Stimulated activated CD4-positive, alpha-beta T cell treated with anti-CD3 and anti-CD28 coated beads, Interleukin-2, amount 100 ng/mL, for 24 hours (primary cell): Measurements from ENCODE around the gene SLC25A21.

ENCODE experiments used
- DNase-seq, 2 donors: peaks; one replicate each; pipeline ENCODE4 v3.0.0-alpha.2; 2020

SLC25A21 gene

DNA sequence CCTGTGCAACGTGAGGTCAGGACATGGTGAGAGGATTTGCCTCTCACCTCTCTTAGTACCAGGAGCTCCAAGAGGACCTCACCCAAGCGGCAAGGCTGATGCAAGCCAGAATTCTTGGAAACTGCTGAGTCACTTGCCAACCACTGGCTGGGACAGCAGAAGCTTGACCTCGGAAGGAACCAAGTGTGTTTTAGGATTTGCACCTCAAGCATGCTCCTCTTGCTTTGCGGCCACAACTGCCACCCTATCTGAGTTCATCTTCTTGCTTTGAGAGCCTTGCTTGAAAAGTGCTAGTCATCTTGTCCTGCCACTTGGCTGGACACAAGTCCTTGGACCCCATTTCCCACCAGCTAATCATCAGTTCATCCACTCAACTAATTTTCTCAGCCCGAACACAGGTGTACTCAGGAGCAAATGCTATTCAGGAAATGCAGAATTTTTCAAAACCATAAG is 195.8 kb downstream of the SLC25A21 start:
- DNase-seq: no peak

DNA sequence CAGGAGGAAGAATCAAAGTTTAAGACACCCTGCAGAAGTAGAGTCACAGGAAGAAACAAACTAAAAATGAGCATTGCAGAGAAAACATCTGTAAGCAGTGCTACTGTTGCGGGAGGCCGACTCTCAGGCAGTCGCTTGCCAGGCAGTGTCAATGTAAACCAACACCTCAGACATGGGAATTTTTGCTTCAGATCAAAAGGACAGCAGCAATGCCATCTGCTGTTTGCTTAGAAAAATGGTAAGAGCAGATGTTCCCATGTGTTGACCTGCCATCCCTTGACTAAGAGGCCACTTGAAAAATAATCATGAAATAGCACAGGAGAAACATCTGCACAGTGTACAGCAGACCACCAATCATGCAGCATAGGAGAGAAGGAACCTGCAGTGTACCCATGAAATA is 196.6 kb downstream of the SLC25A21 start:
- DNase-seq: no peak

DNA sequence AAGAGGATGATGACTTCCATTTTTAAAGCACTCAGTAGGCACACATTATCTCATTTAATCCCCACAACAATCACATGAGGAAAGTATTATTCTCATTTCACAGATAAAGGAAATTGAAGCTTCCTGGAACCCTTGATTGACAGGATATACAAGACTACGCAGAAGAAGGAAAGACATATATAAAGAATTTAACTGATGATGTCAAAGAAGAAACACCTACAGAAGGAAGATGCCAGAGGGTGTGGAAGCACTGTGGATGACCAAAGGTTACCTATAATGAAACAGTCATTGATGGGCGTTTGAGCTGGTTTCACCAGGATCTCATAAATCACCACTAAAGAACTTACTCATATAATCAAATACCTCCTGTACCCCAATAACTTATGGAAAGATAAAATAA is 197.4 kb downstream of the SLC25A21 start:
- no peak for DNase-seq

DNA sequence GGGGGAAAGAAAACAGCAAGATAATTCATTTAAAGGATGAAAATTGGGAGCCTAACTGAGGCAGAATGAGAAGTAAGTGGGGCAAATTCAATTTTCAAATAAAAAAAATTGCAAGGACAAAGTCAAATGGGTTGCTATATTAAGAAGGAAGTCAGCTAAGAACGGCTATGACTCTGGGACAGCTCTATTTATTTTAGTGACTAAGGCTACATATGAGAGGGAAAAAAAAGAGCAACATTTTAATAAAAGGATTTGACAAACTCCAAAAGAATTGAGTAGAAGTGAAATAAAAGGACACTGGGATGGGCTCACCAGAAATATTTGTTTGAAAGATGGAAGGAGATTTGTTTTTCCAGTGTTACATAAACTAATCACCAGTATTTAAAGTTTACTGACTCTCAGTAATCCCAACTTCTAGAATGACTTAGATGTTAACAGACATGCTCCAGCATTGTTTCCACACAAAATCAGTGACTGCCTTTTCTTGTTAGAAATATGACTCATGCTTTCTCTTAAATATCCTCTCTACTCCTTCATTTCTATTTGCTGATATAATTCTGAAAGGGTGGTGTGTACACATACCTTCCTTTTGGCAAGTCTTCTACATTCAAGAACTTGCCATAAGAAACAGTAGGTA is 198.5 kb downstream of the SLC25A21 start:
- no peak for DNase-seq

DNA sequence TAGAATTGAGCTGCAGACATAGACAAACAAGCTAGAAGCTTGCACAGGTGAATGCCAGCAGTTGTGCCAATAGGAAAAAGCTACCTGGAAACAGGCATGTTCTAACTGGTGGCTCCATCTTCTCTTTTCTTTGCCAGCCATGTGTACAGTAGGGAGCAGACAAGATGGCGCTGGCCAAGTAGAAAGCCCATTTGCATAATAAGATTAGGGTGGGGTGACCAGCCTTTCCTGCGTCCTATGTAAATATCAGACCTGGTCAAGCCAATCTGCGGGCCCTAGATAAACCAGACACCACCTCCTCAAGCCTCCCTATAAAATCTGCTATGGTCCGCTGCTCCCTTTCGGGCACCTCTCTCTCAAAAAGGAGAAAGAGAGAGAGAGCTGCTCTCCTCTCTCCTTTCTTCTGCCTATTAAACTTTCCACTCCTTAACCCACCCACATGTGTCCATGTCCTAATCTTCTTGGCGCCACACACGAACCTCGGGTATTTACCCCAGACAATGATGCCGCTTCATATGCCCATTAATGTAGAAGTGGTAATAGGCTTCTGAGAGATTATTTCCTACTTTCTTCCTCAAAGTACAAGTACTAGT is 201.0 kb downstream of the SLC25A21 start:
- no peak for DNase-seq

DNA sequence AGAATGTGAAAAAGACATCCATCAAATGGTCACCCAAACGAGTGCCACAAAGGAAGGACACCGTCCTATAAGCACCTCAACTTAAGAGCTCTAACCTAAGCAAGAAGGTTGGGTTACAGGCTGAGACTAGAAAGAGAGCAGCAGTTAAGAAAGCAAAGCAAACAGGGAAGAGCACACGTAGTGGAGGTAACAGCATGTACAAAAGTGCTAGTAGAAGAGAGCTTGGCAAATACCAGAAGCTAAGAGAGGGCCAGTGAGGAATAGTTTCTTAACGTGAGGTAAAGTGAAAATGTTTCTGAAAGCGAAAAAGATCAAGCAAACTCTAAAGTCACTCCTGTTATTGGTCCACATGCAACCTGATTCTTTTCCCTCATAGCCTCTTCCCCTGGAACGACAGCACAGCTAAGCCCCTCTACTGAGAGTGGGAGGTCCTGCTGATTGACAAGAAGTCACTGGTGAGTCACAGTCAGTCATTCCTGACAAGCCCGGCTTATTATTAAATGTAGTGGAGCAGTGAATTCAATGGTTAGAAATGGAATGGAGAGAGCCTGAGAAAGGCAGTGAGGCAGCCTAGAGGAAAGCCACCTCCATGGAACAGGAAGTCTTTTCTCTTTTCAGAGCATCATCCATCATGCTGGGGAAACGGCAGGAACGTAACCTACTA is 204.4 kb downstream of the SLC25A21 start:
- DNase-seq: no peak

DNA sequence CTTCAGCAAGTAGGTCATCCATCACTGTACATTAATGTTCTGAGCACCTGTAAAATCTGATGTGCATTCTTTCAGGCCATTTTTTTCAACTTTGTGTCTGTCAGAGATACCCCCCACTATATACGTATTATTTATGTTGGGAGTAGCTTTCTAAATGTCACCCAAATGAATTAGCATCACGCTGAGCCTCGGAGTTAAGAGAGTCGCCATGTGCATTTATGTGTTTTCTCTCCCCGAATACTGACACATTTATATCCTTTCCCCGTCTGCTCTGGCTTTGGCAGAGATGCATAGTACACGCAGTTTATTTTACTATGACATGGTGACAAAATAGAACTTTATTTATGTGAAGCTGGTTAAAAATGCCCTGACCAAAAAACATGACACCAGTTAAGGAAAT is 216.4 kb downstream of the SLC25A21 start:
- no peak for DNase-seq

DNA sequence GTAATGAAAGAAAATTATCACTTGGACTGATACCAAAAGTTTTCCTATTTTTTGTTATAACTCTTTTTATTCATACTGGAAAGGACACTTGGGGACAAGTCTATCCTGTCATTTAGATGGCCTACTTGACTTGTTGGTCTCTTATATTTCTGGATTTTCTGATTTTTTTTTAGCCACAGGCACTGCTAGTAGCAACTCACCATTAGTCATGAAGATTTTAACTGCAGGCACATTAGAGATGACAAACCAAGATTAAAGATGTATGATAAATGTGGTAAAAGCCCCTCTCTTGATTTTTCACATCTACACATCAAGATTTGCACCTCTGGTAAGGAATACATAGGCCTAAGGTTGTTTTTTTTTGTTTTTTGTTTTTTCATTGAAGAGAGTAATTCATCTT is 217.0 kb downstream of the SLC25A21 start:
- DNase-seq: no peak

DNA sequence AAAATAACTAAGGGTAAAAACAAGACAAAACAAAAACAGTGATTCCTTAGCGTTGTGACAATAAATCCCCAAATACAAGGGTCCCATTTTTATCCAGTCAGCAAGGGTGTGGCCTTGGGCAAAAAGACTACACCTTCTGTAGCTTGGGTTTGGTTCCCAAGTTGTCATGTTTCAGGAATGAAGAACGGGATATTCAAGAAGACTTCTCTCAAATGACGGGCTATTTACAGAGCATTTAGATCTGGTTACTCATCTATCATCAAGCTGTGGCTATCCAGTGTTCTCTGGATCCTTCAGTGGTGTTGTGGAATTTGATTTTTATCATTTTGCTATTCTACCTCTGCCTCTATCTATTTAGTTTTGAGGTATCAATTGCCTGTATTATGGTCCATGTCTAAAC is 219.7 kb downstream of the SLC25A21 start:
- no peak for DNase-seq

DNA sequence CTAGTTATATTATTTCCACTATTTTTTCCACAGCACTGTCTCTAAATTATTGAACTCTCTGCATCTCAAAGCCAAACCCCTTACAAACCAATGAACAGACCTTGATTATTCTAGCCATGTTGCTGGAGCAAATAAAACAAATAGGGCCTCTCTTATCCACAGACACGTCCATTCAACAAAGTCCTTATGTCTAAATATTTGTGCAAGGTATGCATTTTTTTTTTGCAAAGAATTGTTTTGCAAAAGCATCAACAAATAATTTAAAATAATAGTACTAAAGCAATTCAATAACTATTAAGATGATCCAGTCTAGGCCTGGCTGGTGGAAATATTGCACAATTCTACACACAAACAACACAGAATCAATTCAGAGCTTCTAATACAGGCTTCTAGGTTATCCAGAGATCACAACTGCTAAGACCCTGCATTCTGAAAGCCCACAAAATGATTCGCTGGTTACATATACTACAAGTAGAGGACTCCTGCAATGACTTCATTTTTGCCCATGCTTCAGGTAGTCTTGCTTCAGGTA is 221.0 kb downstream of the SLC25A21 start:
- no peak for DNase-seq

DNA sequence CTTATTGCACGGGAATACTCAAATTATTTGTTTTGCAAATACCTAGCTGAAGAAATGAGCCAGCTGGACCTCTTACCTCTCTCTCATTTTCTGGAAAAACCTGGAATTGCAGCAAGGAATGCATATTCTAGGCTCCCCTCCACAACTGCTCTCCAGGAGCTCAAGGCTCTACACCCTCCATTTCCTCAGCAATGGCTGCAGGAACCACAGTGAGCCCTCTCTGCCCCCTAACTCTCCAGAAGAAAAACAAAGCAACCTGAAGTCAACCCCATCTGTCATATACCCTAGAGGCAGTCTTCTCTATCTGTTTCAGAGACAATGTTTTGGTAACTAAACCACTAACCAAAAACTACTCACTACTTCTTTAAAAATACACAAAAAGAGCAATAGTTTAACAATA is 221.6 kb downstream of the SLC25A21 start:
- DNase-seq: no peak

DNA sequence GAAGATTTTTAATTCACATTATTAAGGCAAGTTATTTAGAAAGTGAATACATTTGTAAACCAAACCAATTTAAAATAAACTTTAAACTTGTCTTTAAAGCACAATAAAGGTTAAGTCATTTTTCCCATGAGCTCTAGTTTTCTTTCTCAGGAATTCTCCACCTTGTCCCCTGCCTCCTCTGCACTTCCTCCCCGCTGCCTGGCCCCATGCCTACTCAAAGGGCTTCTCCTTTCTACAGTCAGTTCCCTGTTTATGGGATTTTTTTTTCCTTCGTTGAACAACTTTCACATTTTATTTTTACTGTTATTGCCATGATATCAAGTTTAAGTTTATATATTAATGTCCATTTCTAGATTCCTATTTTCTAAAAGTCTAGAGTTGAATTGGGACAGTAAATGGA is 223.0 kb downstream of the SLC25A21 start:
- DNase-seq: no peak

DNA sequence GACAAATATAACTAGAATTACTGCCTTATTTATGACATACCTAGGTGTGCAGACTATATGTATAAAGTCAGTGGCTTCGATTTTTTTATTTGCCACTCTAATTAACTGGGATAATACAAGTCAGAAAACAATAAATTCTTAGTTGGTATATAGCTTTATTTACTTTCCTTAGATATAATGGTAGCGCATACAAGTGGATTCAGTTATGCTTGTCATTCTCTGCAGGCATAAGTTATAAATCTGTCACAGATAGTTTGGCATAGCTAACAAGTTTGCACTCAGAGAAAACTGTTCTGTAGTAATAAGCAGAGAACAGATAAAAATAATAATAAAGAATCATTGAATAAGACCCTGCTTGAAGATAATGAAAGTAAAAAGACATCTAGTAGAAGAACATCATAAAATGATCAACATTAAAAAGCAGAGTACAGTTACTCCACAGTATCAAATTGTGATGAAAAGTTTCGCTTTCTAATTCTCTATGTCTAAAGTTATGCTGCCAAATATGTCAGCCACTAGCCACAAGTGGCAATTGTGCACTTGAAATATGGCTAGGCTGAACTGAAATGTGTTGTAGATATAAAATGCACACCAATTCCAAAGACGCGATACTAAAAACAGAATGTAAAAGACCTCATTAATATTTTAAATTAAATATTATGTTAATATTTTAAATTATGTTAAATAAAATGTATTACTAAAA is 224.1 kb downstream of the SLC25A21 start:
- no peak for DNase-seq

DNA sequence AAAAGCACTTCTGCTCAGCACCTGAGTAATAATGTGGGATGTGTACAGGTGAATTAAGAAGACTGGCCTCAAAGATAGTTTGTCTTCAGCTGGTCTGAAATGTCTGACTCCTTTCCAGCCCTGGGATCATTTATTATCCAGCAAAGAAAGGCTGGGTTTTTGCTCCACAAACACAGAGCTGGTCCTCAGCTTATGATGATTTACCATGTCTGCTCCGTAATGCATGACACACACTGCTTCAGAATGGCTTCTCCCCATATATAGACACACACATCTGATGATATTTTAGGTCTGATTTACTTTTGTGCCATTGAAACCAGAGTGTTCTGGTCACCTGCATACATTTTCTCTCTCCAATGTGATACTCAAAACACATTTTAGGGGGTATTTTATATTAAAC is 225.0 kb downstream of the SLC25A21 start:
- no peak for DNase-seq

DNA sequence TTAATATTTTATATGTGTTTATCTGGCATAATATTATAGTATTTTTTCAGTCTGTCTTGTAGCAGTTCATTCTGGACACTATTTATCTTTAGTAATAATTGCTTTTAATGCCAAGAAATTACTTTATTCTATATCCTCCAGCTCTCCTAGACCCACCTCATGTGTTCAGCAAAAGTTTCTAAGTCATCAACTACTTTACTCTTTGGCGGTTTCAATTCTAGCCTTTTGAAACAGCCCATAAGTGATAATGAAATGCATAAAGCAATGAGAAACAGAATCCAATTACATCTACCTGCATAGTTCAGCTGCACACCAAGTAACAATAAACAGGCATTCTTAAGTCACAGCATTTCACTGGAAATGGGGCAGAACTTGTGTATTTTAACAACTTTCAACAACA is 225.5 kb downstream of the SLC25A21 start:
- no peak for DNase-seq

DNA sequence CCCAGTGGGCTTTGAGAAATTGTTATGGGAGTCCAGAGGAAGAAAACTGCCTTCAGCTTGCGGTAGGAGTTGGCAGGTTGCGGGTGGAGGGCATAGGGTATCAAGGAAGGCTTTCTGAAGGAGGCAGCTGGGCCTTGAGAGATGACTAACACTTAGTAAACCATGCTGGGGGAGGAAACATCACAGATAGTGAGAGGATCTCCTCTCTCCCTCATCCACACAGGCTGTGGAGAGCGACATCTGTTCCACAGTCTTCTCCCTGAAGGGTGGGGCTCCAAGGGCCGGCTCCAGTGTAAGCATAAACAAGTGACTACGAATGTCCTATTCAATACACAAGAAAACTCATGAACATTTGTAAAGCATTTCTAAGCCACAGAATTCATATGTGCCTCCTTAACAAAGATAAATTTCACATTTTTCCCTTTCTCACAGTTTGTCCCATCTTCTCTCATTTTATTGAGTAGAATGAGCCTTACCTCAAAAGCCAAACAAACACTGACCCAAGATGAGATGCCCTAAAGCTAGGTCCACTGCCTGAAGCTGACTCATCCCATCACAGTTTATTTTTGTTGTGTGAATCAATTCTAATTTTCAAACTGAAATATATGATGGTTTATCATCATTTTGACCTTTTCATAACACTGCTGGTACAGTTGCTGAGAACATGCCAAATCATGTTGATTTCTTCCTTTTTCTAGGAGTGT is 227.9 kb downstream of the SLC25A21 start:
- DNase-seq: no peak

DNA sequence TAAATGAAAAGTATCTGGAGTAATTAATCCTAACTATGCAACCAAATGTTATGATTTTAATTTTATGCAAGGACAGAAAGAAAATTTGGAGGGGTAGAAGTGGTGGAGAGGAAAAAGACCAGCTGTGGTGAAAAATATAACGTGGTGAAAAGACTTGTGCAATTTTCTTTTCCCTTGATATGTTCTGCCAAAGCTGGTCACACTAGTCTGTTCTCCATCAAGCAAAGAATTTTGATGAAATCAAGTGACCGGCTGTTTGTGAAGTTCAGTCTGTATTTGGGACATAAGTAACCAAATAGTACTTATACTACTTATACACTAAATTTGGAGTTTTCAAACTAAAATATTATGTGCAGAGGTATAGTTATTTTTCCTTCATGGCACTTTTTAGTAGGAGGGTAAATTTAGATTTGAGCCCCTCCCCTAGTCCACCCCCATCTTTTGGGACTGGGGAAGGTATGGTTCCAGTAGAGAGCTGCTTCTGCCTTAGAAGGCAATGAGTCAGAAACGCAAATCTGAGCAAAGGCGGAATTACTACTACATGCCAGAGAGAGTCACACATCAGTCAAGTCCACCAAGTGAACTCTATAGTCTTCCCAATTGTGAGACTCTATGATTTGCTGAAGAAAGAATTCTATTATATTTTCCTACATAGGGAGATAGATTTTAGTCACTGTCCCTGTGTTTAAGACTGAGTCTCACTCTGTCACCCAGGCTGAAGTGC is 229.7 kb downstream of the SLC25A21 start:
- no peak for DNase-seq

DNA sequence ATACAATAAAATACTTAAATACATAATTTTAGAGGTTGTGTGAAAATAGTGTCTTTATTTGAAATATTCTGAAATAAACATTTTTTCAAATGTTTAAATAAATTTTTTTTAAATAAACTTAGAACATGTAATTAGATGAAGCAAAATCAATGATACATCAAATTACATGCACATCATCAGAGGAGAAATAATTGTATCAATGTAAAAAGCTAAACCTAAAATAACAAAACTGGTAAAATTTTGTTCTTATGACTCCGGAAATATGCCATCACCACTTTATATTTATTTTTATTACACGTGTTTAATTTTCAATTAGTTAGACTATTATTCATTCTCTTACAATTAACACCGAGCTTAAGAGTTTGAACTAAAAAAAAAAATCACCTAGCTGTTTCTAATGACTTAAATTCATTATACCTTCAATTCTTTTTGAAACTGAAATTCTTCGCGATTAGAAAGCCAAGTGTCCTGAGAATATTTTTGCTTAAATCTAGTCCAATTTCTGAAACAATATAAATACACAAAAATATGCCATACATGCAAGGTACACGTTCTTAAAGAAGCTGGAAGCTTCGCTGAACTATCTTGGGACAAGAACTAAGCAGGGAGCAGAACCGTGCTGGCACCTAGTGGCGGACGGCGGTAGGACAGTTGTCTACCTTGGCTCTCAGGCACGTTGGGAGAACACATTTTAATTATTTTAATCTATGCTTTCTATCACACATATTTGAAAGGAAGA is 230.5 kb downstream of the SLC25A21 start:
- peak; percentile 57 to 74 for DNase-seq

DNA sequence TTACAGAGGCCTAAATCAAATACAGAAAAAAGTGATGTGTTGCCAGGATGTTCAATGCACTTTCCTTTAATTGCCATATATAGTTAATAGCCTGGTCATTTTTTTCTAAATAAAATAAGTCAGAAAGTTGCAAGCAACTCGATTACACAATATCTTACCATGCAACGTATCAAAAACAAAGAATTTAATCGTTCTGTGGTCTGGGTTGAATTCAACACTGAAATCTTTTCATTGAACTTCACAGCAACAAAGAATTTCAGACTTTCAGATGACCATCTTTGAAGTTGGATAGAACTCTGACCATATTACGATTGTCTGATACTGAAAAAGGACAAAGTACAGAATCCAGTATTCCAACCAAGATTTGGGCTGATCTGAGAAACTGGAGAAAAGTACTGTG is 231.9 kb downstream of the SLC25A21 start:
- no peak for DNase-seq

DNA sequence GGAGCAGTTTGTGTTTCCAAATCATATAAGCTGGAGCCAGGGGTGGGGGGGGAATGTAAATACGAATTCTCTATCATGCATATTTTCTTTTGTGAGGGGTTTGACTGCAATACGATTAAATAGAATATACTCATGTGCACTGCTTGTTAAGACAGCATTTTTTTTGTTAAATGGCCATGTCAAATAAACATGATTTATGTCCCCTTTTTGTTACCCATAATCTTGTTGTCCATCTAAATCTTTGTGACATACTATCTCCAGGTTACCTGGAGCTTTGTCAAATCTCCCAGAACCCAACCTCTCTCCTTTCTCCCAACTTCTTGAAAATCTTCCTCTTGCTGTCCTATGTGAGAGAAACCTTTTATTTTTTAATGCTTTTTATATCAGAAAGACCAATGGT is 233.1 kb downstream of the SLC25A21 start:
- DNase-seq: no peak

DNA sequence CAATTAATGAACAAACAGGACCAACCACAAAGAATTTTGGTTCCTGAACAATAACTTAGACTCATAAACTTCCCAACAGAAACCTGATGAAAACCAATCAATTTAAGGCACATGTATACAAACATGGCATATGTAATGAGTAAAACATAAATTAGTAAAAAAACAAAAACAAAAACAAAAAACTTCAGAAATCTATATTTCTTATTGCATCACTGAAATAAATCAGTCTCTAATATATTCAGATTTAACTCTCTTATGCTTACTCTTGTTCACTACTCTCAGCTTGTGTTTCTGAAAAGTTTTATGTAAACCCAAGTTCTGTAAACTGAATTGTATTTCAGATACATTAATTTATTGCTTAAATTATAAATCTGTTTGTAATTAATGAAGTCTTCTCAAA is 233.7 kb downstream of the SLC25A21 start:
- DNase-seq: no peak
